PFSK-1 (cell line): ENCODE results near the gene DPH6.

Source experiments
- FOXP2 ChIP-seq: optimal IDR thresholded peaks from 2 replicates; pipeline ENCODE3; 2011; ENCODE audit warnings: borderline replicate concordance, control low read depth, inconsistent platforms; ENCODE audit not compliant: insufficient read depth; ENCODE audit errors: extremely low read length, extremely low read depth
- POLR2AphosphoS5 ChIP-seq: IDR thresholded peaks from 2 replicates; pipeline ENCODE4 v1.6.1; 2012; ENCODE audit warnings: low read depth, mild to moderate bottlenecking, control low read depth, low read length, moderate library complexity
- REST ChIP-seq, 2 experiments: IDR thresholded peaks; 2 replicates each; pipeline versions ENCODE4 v1.6.1 to v1.8.0; 2011 to 2012; ENCODE audit warnings: low read depth in 2 of 2, low read length in 2 of 2, control low read depth in 1 of 2, inconsistent platforms in 1 of 2, mild to moderate bottlenecking in 1 of 2, moderate library complexity in 1 of 2; ENCODE audit not compliant: insufficient read depth in 1 of 2
- SIN3A ChIP-seq: IDR thresholded peaks from 2 replicates; pipeline ENCODE4 v1.6.1; 2012; ENCODE audit warnings: mild to moderate bottlenecking, low read length, moderate library complexity, borderline replicate concordance; ENCODE audit not compliant: insufficient read depth
- TAF1 ChIP-seq: IDR thresholded peaks from 2 replicates; pipeline ENCODE4 v1.6.1; 2012; ENCODE audit warnings: low read length, control low read depth, borderline replicate concordance; ENCODE audit not compliant: insufficient read depth

Gene DPH6

DNA sequence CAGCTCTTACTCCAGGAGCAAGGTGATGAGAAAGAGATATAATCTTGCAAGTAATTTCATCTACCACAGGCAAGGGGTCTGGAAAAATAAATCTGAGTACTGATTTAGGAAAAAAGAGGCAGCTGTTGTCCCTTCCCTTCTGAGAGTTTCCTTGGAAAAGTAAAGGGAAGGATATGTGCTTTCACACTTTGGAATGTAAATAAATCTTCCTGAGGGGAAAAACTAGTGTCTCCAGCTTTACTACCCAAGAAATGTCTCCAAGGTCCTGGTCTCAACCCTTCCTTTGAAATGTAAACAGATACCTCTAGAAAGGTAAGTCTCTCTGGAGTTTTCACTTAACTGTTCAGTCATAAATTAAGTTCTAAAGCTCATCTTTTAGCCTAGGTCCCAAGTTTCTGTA is 102.6 kb downstream of the DPH6 start:
- TF ChIP-seq REST (IDR thresholded peaks at IDR 0.05; ENCODE audit: insufficient read depth in 1 of 2, low read depth in 2 of 2, low read length in 2 of 2), result no peak
- TF ChIP-seq POLR2AphosphoS5, result no peak
- TF ChIP-seq FOXP2, result no peak
- TF ChIP-seq SIN3A, result no peak
- TF ChIP-seq TAF1, result no peak

GRCh38 chr15:35442742-35443141 is 103.2 kb downstream of the DPH6 start:
- TF ChIP-seq SIN3A (no peak), POLR2AphosphoS5 (no peak), REST (IDR thresholded peaks at IDR 0.05; ENCODE audit: insufficient read depth in 1 of 2, low read depth in 2 of 2, low read length in 2 of 2) (no peak), TAF1 (no peak), FOXP2 (no peak)

DNA sequence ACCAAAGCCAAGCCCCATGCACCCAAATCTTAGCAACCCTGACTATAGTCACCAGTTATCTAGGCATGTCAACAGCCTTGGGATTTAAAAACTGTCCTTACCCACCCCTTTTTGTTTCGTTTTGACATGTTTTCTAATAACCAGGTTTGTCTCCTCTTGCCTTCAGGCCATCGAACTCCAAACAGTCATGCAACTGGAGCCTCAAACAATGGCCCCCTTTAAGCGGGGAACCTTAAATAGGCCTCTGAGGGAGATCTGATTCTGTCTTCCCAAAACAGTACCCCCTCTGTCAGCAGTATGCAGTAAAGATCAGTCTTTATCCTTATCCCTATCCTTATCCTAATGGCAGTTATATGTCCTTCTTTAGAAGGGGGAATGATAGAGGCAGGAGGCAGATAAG is 105.7 kb downstream of the DPH6 start:
- no peak for TF ChIP-seq POLR2AphosphoS5
- TF ChIP-seq REST (IDR thresholded peaks at IDR 0.05; ENCODE audit: insufficient read depth in 1 of 2, low read depth in 2 of 2, low read length in 2 of 2), result no peak
- TF ChIP-seq FOXP2, result no peak
- TF ChIP-seq TAF1, result no peak
- TF ChIP-seq SIN3A, result no peak

DNA sequence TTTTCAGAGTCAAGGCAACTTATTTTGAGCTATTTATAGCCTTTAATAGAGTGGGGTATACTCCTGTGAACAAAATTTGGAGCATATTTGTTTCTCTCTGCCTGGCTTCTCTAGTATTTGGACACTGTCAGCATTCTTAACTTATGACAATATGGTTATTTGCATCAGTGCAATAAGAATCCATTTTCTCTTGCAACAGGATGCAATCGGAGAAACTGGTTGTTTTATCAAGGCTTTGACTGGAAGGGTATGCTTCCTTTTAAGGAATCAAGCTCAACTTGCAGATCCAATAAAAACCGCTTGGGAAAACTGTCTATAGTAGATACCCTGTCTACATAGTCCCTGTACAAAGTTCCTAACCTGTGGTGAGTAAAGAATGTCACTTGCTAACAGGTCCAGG is 106.7 kb downstream of the DPH6 start:
- no peak for TF ChIP-seq REST (IDR thresholded peaks at IDR 0.05; ENCODE audit: insufficient read depth in 1 of 2, low read depth in 2 of 2, low read length in 2 of 2)
- TF ChIP-seq FOXP2, result no peak
- no peak for TF ChIP-seq POLR2AphosphoS5
- TF ChIP-seq TAF1, result no peak
- no peak for TF ChIP-seq SIN3A

DNA sequence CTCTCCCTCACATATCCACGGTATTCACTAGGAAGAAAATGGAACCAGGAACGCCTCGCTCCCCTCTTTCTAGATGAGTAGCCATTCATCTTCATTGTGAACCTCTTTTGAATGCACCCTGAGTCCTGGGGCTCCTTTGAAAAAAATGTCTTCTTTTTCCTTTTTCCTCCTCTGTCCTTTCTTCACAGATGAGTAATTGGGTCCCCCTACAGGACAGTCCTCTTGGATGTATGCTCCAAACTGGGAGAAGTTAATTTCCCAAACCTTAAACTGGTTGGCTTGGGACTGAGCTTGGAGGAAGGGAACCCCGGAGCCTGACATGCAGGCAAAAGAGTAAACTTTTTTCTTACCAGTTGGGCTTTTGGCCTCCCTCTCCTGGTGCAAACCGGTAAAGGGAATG is 108.8 kb downstream of the DPH6 start:
- no peak for TF ChIP-seq SIN3A
- no peak for TF ChIP-seq FOXP2
- TF ChIP-seq TAF1, result no peak
- TF ChIP-seq REST (IDR thresholded peaks at IDR 0.05; ENCODE audit: insufficient read depth in 1 of 2, low read depth in 2 of 2, low read length in 2 of 2), result no peak
- TF ChIP-seq POLR2AphosphoS5, result no peak
